H1 (cell line): ENCODE measurements around the gene GABRB2. TPM values are rescaled to one million over a fixed set of nuclear protein-coding genes. Genes with fewer than 3 reads are reported as not detected.

Experiments
- RNF2 ChIP-seq: fragments of 200-900, 300-1000 bp; sonication (generic); IDR thresholded peaks from 2 replicates; pipeline ENCODE4 v1.7.1; 2016; ENCODE audit warnings: borderline replicate concordance, low read depth, mild to moderate bottlenecking, antibody characterized with exemption, low read length; ENCODE audit not compliant: poor library complexity, severe bottlenecking; ENCODE audit errors: missing control alignments
- TAF7 ChIP-seq: optimal IDR thresholded peaks from 2 replicates; pipeline ENCODE3; 2011; ENCODE audit warnings: low read depth, mild to moderate bottlenecking, inconsistent platforms, low read length, moderate library complexity, borderline replicate concordance
- polyA plus RNA-seq, 7 experiments: library from polyadenylated mRNA; depleted of rRNA in 3 of 7; stranded (reverse) in 5 of 7; unstranded in 2 of 7; fragments of >200 nt in 5 of 7; fragments of 200-250 nt in 2 of 7; gene quantifications; 1 replicate in 5 of 7; 2 replicates in 1 of 7; 4 replicates in 1 of 7; pipeline versions ENCODE4 v1.2.1 to v1.2.3, GENCODE V29; 2011 to 2013; ENCODE audit warnings: missing spikeins in 2 of 7, mixed read lengths in 2 of 7
- total RNA-seq: library from RNA; stranded (reverse); fragmentation: NEBNext Ultra II Directional; extraction: Animal tissue kit (Norgen Biotek cat#: 25700); gene quantifications from 2 replicates; pipeline ENCODE4 v1.2.1, GENCODE V29; 2021
- TF ChIP-seq, protein P1 (sequence below): fragments of 300-600 bp; sonication (generic); IDR thresholded peaks from 2 replicates; pipeline ENCODE4 v1.7.1; 2012; ENCODE audit warnings: low read length, moderate library complexity, mild to moderate bottlenecking, inconsistent platforms; ENCODE audit not compliant: insufficient replicate concordance

GABRB2 gene
- total and polyA plus RNA-seq, 2 of the 8 experiments (the other 6 are each of a cell fraction or from before 2014, with no cell fraction given) = 0.54 to 1.9 TPM

DNA sequence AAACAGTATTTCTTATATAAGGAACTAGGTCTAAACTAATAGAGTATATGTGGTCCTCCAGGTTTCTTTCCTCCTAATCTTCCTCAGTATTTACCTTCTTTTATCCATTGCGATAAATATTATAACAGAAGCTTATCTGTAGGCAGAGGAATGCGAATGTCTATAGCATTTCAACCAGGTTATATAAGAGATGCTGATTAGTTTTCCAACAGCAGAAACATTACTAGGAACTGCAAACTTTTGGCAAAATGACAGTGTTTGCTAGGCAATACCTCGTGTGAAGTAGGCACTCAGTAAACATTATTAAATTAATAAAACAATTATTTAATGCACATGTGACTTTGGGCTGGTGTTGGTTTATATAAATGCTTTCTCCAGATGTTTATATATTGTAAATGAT is 206.5 kb downstream of the GABRB2 start (continued):
- TF ChIP-seq, protein P1, sequence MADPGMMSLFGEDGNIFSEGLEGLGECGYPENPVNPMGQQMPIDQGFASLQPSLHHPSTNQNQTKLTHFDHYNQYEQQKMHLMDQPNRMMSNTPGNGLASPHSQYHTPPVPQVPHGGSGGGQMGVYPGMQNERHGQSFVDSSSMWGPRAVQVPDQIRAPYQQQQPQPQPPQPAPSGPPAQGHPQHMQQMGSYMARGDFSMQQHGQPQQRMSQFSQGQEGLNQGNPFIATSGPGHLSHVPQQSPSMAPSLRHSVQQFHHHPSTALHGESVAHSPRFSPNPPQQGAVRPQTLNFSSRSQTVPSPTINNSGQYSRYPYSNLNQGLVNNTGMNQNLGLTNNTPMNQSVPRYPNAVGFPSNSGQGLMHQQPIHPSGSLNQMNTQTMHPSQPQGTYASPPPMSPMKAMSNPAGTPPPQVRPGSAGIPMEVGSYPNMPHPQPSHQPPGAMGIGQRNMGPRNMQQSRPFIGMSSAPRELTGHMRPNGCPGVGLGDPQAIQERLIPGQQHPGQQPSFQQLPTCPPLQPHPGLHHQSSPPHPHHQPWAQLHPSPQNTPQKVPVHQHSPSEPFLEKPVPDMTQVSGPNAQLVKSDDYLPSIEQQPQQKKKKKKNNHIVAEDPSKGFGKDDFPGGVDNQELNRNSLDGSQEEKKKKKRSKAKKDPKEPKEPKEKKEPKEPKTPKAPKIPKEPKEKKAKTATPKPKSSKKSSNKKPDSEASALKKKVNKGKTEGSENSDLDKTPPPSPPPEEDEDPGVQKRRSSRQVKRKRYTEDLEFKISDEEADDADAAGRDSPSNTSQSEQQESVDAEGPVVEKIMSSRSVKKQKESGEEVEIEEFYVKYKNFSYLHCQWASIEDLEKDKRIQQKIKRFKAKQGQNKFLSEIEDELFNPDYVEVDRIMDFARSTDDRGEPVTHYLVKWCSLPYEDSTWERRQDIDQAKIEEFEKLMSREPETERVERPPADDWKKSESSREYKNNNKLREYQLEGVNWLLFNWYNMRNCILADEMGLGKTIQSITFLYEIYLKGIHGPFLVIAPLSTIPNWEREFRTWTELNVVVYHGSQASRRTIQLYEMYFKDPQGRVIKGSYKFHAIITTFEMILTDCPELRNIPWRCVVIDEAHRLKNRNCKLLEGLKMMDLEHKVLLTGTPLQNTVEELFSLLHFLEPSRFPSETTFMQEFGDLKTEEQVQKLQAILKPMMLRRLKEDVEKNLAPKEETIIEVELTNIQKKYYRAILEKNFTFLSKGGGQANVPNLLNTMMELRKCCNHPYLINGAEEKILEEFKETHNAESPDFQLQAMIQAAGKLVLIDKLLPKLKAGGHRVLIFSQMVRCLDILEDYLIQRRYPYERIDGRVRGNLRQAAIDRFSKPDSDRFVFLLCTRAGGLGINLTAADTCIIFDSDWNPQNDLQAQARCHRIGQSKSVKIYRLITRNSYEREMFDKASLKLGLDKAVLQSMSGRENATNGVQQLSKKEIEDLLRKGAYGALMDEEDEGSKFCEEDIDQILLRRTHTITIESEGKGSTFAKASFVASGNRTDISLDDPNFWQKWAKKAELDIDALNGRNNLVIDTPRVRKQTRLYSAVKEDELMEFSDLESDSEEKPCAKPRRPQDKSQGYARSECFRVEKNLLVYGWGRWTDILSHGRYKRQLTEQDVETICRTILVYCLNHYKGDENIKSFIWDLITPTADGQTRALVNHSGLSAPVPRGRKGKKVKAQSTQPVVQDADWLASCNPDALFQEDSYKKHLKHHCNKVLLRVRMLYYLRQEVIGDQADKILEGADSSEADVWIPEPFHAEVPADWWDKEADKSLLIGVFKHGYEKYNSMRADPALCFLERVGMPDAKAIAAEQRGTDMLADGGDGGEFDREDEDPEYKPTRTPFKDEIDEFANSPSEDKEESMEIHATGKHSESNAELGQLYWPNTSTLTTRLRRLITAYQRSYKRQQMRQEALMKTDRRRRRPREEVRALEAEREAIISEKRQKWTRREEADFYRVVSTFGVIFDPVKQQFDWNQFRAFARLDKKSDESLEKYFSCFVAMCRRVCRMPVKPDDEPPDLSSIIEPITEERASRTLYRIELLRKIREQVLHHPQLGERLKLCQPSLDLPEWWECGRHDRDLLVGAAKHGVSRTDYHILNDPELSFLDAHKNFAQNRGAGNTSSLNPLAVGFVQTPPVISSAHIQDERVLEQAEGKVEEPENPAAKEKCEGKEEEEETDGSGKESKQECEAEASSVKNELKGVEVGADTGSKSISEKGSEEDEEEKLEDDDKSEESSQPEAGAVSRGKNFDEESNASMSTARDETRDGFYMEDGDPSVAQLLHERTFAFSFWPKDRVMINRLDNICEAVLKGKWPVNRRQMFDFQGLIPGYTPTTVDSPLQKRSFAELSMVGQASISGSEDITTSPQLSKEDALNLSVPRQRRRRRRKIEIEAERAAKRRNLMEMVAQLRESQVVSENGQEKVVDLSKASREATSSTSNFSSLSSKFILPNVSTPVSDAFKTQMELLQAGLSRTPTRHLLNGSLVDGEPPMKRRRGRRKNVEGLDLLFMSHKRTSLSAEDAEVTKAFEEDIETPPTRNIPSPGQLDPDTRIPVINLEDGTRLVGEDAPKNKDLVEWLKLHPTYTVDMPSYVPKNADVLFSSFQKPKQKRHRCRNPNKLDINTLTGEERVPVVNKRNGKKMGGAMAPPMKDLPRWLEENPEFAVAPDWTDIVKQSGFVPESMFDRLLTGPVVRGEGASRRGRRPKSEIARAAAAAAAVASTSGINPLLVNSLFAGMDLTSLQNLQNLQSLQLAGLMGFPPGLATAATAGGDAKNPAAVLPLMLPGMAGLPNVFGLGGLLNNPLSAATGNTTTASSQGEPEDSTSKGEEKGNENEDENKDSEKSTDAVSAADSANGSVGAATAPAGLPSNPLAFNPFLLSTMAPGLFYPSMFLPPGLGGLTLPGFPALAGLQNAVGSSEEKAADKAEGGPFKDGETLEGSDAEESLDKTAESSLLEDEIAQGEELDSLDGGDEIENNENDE = no peak
- no peak for TF ChIP-seq RNF2
- no peak for TF ChIP-seq TAF7
- TF ChIP-seq, all 59 proteins: peak for 0
